Ovary (tissue), 3 donors: Measurements from ENCODE around the gene ALDH3B2.
"Not testable (repeated sequence)": the region's sequence is repeated elsewhere in the genome, so short reads cannot be mapped to it uniquely, and the experiment has no call there.

Source experiments
- CTCF ChIP-seq, 3 donors: fragments of 450-650 bp in 2 of 3; fragments of 200-600 bp in 1 of 3; IDR thresholded peaks; one replicate each; pipeline versions ENCODE4 v1.5.1 to v1.8.0; 2016 to 2022; ENCODE audit warnings: antibody characterized with exemption in 3 of 3, mild to moderate bottlenecking in 1 of 3
- EP300 ChIP-seq: sonication (generic); formaldehyde crosslinking; IDR thresholded peaks from one replicate; pipeline ENCODE4 v1.6.1; 2017; ENCODE audit warnings: antibody characterized with exemption
- POLR2A ChIP-seq: fragments of 450-650 bp; IDR thresholded peaks from one replicate; pipeline ENCODE4 v1.6.1; 2017; ENCODE audit warnings: antibody characterized with exemption, mild to moderate bottlenecking, moderate library complexity
- donor health status: DM: no; HTN: no; CAD: no.

- not testable (repeated sequence) for TF ChIP-seq CTCF (IDR thresholded peaks at IDR 0.05); POLR2A; EP300
Observed at GRCh38 chr11:67682126-67683034, 8.0 kb upstream of the ALDH3B2 start.
